ENCODE measurements around the gene MAP7.
"Not testable (repeated sequence)": the region's sequence is repeated elsewhere in the genome, so short reads cannot be mapped to it uniquely, and the experiment has no call there.

MAP7 gene

GRCh38 chr6:136591617-136592016, 41.4 kb upstream of the MAP7 start:
- peaks cover 14 to 61% (median 35%) of the 10 kb centered on the region in 4 experiments for H3K36me3 ChIP-seq (ENCODE audit: control insufficient read depth in 4 of 4, insufficient read depth in 4 of 4, low read length in 3 of 4)
- CTCF ChIA-PET, result interaction anchor here (0.8 to 1.0 kb wide), 2 partner anchors 7 to 20 kb away, joined by 3 read pairs; no protein-coding TSS in a partner anchor
- no peaks in the 10 kb centered on the region for H3K27me3 ChIP-seq (replicated peaks in 2 of 5; ENCODE audit: control insufficient read depth in 4 of 5, insufficient read depth in 5 of 5, low read length in 4 of 5)
- no peak overlapping the region for H3K4me3 ChIP-seq (ENCODE audit: control insufficient read depth in 1 of 7, extremely low read depth in 1 of 7, insufficient read depth in 4 of 7, low read depth in 2 of 7, low read length in 6 of 7)
- peaks cover 9 to 30% (median 24%) of the 10 kb centered on the region in 4 experiments for H3K4me1 ChIP-seq (ENCODE audit: control extremely low read depth in 1 of 4, control insufficient read depth in 4 of 4, insufficient read depth in 4 of 4, low read length in 3 of 4)
- H3K9me3 ChIP-seq (ENCODE audit: control extremely low read depth in 1 of 5, control insufficient read depth in 4 of 5, insufficient read depth in 2 of 5, low read depth in 1 of 5, low read length in 4 of 5), result peaks cover 0 to 5% (median 0%) of the 10 kb centered on the region in 5 experiments
- POLR2A ChIA-PET, result no interaction called here
- DNase-seq, result no peak
- no peak overlapping the region for H3K27ac ChIP-seq (ENCODE audit: insufficient read depth in 1 of 2, low read depth in 1 of 2, low read length in 2 of 2, poor library complexity in 1 of 2, severe bottlenecking in 2 of 2)
- no CpG with 5 or more reads among the region's 1 CpG for WGBS (ENCODE audit: insufficient coverage)

GRCh38 chr6:136590846-136591245, 40.6 kb upstream of the MAP7 start:
- no CpG with 5 or more reads among the region's 2 CpGs for WGBS (ENCODE audit: insufficient coverage)
- H3K4me1 ChIP-seq (ENCODE audit: control extremely low read depth in 1 of 4, control insufficient read depth in 4 of 4, insufficient read depth in 4 of 4, low read length in 3 of 4), result peaks cover 9 to 30% (median 26%) of the 10 kb centered on the region in 4 experiments
- peaks cover 17 to 53% (median 33%) of the 10 kb centered on the region in 4 experiments for H3K36me3 ChIP-seq (ENCODE audit: control insufficient read depth in 4 of 4, insufficient read depth in 4 of 4, low read length in 3 of 4)
- H3K27me3 ChIP-seq (replicated peaks in 2 of 5; ENCODE audit: control insufficient read depth in 4 of 5, insufficient read depth in 5 of 5, low read length in 4 of 5); CTCF ChIA-PET; H3K9me3 ChIP-seq (ENCODE audit: control extremely low read depth in 1 of 5, control insufficient read depth in 4 of 5, insufficient read depth in 2 of 5, low read depth in 1 of 5, low read length in 4 of 5); POLR2A ChIA-PET; H3K4me3 ChIP-seq (ENCODE audit: control insufficient read depth in 1 of 7, extremely low read depth in 1 of 7, insufficient read depth in 4 of 7, low read depth in 2 of 7, low read length in 6 of 7); DNase-seq; H3K27ac ChIP-seq (ENCODE audit: insufficient read depth in 1 of 2, low read depth in 1 of 2, low read length in 2 of 2, poor library complexity in 1 of 2, severe bottlenecking in 2 of 2): not testable (repeated sequence)

GRCh38 chr6:136587527-136587926, 37.3 kb upstream of the MAP7 start:
- peaks cover 0 to 5% (median 0%) of the 10 kb centered on the region in 5 experiments for H3K9me3 ChIP-seq (ENCODE audit: control extremely low read depth in 1 of 5, control insufficient read depth in 4 of 5, insufficient read depth in 2 of 5, low read depth in 1 of 5, low read length in 4 of 5)
- ChIA-PET POLR2A (no interaction called here), CTCF (interaction anchor here (0.7 to 2.5 kb wide), 3 partner anchors 15 to 316 kb away, joined by 3 to 6 read pairs (median 3); no protein-coding TSS in a partner anchor)
- WGBS (ENCODE audit: insufficient coverage), result 100% methylated on average over 1 of the region's 1 CpG
- peaks cover 0 to 10% (median 2%) of the 10 kb centered on the region in 4 experiments for H3K4me1 ChIP-seq (ENCODE audit: control extremely low read depth in 1 of 4, control insufficient read depth in 4 of 4, insufficient read depth in 4 of 4, low read length in 3 of 4)
- peaks cover 19 to 58% (median 41%) of the 10 kb centered on the region in 4 experiments for H3K36me3 ChIP-seq (ENCODE audit: control insufficient read depth in 4 of 4, insufficient read depth in 4 of 4, low read length in 3 of 4)
- no peak overlapping the region for H3K27ac ChIP-seq (ENCODE audit: insufficient read depth in 1 of 2, low read depth in 1 of 2, low read length in 2 of 2, poor library complexity in 1 of 2, severe bottlenecking in 2 of 2)
- H3K4me3 ChIP-seq (ENCODE audit: control insufficient read depth in 1 of 7, extremely low read depth in 1 of 7, insufficient read depth in 4 of 7, low read depth in 2 of 7, low read length in 6 of 7), result no peak overlapping the region
- H3K27me3 ChIP-seq (replicated peaks in 2 of 5; ENCODE audit: control insufficient read depth in 4 of 5, insufficient read depth in 5 of 5, low read length in 4 of 5), result no peaks in the 10 kb centered on the region
- DNase-seq, result no peak

DNA sequence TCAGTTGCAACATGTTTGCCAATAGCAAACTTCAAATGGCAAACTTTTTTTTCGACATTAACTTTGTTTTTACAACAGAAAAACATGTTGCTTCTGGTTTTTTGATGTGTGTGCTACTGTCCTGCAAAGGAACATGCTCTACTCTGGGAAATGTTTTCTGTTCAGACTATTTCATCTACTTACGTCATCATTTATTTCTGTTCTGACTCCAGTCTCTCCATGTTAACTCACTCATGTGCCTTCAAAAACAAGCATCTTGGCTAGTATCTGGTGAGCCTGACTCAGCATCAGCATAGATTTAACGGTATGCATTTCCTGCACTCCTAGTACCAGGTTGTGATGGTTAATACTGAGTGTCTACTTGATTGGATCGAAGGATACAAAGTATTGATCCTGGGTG, 36.1 kb upstream of the MAP7 start:
- no peak overlapping the region for H3K4me3 ChIP-seq (ENCODE audit: control insufficient read depth in 1 of 7, extremely low read depth in 1 of 7, insufficient read depth in 4 of 7, low read depth in 2 of 7, low read length in 6 of 7)
- peaks cover 0 to 9% (median 2%) of the 10 kb centered on the region in 4 experiments for H3K4me1 ChIP-seq (ENCODE audit: control extremely low read depth in 1 of 4, control insufficient read depth in 4 of 4, insufficient read depth in 4 of 4, low read length in 3 of 4)
- H3K27me3 ChIP-seq (replicated peaks in 2 of 5; ENCODE audit: control insufficient read depth in 4 of 5, insufficient read depth in 5 of 5, low read length in 4 of 5), result no peaks in the 10 kb centered on the region
- WGBS (ENCODE audit: insufficient coverage), result 58% methylated on average over 3 of the region's 4 CpGs
- ChIA-PET CTCF (interaction anchor here (1.4 kb wide), 1 partner anchor 59 kb away, joined by 3 read pairs; no protein-coding TSS in a partner anchor), POLR2A (no interaction called here)
- H3K36me3 ChIP-seq (ENCODE audit: control insufficient read depth in 4 of 4, insufficient read depth in 4 of 4, low read length in 3 of 4), result peaks cover 14 to 55% (median 36%) of the 10 kb centered on the region in 4 experiments
- no peak overlapping the region for H3K27ac ChIP-seq (ENCODE audit: insufficient read depth in 1 of 2, low read depth in 1 of 2, low read length in 2 of 2, poor library complexity in 1 of 2, severe bottlenecking in 2 of 2)
- peak in 1 of 3 donors; percentile 39 for DNase-seq
- peaks cover 0 to 5% (median 0%) of the 10 kb centered on the region in 5 experiments for H3K9me3 ChIP-seq (ENCODE audit: control extremely low read depth in 1 of 5, control insufficient read depth in 4 of 5, insufficient read depth in 2 of 5, low read depth in 1 of 5, low read length in 4 of 5)

- peaks cover 12 to 54% (median 36%) of the 10 kb centered on the region in 4 experiments for H3K36me3 ChIP-seq (ENCODE audit: control insufficient read depth in 4 of 4, insufficient read depth in 4 of 4, low read length in 3 of 4)
- H3K27me3 ChIP-seq (replicated peaks in 2 of 5; ENCODE audit: control insufficient read depth in 4 of 5, insufficient read depth in 5 of 5, low read length in 4 of 5); H3K9me3 ChIP-seq (ENCODE audit: control extremely low read depth in 1 of 5, control insufficient read depth in 4 of 5, insufficient read depth in 2 of 5, low read depth in 1 of 5, low read length in 4 of 5); H3K4me3 ChIP-seq (ENCODE audit: control insufficient read depth in 1 of 7, extremely low read depth in 1 of 7, insufficient read depth in 4 of 7, low read depth in 2 of 7, low read length in 6 of 7); POLR2A ChIA-PET; H3K4me1 ChIP-seq (ENCODE audit: control extremely low read depth in 1 of 4, control insufficient read depth in 4 of 4, insufficient read depth in 4 of 4, low read length in 3 of 4); DNase-seq; H3K27ac ChIP-seq (ENCODE audit: insufficient read depth in 1 of 2, low read depth in 1 of 2, low read length in 2 of 2, poor library complexity in 1 of 2, severe bottlenecking in 2 of 2): not testable (repeated sequence)
- CTCF ChIA-PET, result interaction anchor here (0.9 to 2.2 kb wide), 2 partner anchors 20 to 21 kb away, joined by 3 to 8 read pairs; no protein-coding TSS in a partner anchor
- 100% methylated on average over 2 of the region's 2 CpGs for WGBS (ENCODE audit: insufficient coverage)
Observed at GRCh38 chr6:136585523-136585922, 35.3 kb upstream of the MAP7 start.

DNA sequence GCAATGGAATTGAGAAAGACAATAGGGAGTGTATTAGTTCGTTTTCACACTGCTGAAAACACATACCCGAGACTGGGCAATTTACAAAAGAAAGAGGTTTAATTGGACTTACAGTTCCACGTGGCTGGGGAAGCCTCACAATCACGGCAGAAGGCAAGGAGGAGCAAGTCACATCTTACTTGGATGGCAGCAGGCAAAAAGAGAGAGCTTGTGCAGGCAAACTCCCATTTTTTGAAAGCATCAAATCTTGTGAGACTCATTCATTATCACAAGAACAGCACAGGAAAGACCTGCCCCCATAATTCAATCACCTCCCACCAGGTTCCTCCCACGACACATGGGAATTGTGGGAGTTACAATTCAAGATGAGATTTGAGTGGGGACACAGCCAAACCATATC, 34.1 kb upstream of the MAP7 start:
- H3K4me3 ChIP-seq (ENCODE audit: control insufficient read depth in 1 of 7, extremely low read depth in 1 of 7, insufficient read depth in 4 of 7, low read depth in 2 of 7, low read length in 6 of 7); H3K27me3 ChIP-seq (replicated peaks in 2 of 5; ENCODE audit: control insufficient read depth in 4 of 5, insufficient read depth in 5 of 5, low read length in 4 of 5); H3K27ac ChIP-seq (ENCODE audit: insufficient read depth in 1 of 2, low read depth in 1 of 2, low read length in 2 of 2, poor library complexity in 1 of 2, severe bottlenecking in 2 of 2); H3K4me1 ChIP-seq (ENCODE audit: control extremely low read depth in 1 of 4, control insufficient read depth in 4 of 4, insufficient read depth in 4 of 4, low read length in 3 of 4); H3K9me3 ChIP-seq (ENCODE audit: control extremely low read depth in 1 of 5, control insufficient read depth in 4 of 5, insufficient read depth in 2 of 5, low read depth in 1 of 5, low read length in 4 of 5); DNase-seq: not testable (repeated sequence)
- ChIA-PET CTCF (interaction anchor here (0.6 to 2.2 kb wide), 7 partner anchors 7 to 208 kb away, joined by 3 to 8 read pairs (median 4); partner anchors contain the start of gene MAP3K5), POLR2A (interaction anchor here (0.8 kb wide), 1 partner anchor 17 kb away, joined by 3 read pairs; no protein-coding TSS in a partner anchor)
- H3K36me3 ChIP-seq (ENCODE audit: control insufficient read depth in 4 of 4, insufficient read depth in 4 of 4, low read length in 3 of 4), result peaks cover 15 to 56% (median 38%) of the 10 kb centered on the region in 4 experiments
- WGBS (ENCODE audit: insufficient coverage), result 91% methylated on average over 4 of the region's 5 CpGs

GRCh38 chr6:136582711-136583471, 32.7 kb upstream of the MAP7 start:
- POLR2A ChIA-PET, result no interaction called here
- Histone ChIP-seq H3K27me3 (replicated peaks in 2 of 5; ENCODE audit: control insufficient read depth in 4 of 5, insufficient read depth in 5 of 5, low read length in 4 of 5) (no peaks in the 10 kb centered on the region), H3K36me3 (ENCODE audit: control insufficient read depth in 4 of 4, insufficient read depth in 4 of 4, low read length in 3 of 4) (peaks cover 16 to 55% (median 36%) of the 10 kb centered on the region in 4 experiments), H3K9me3 (ENCODE audit: control extremely low read depth in 1 of 5, control insufficient read depth in 4 of 5, insufficient read depth in 2 of 5, low read depth in 1 of 5, low read length in 4 of 5) (no peaks in the 10 kb centered on the region), H3K4me1 (ENCODE audit: control extremely low read depth in 1 of 4, control insufficient read depth in 4 of 4, insufficient read depth in 4 of 4, low read length in 3 of 4) (peaks cover 0 to 9% (median 2%) of the 10 kb centered on the region in 4 experiments), H3K4me3 (ENCODE audit: control insufficient read depth in 1 of 7, extremely low read depth in 1 of 7, insufficient read depth in 4 of 7, low read depth in 2 of 7, low read length in 6 of 7) (no peak overlapping the region), H3K27ac (ENCODE audit: insufficient read depth in 1 of 2, low read depth in 1 of 2, low read length in 2 of 2, poor library complexity in 1 of 2, severe bottlenecking in 2 of 2) (peak overlapping the region; percentile 73 to 89)
- CTCF ChIA-PET, result interaction anchor here (1.5 to 2.1 kb wide), 3 partner anchors 49 to 209 kb away, joined by 3 to 6 read pairs (median 4); partner anchors contain the start of gene MAP3K5
- peak; percentile 73 to 92 (median 88) for DNase-seq
- WGBS (ENCODE audit: insufficient coverage), result no CpG with 5 or more reads among the region's 3 CpGs

Measured in common myeloid progenitor, CD34-positive (primary cell).